Osteoblast (primary cell): ENCODE results near the gene ANKH. TPM values are rescaled to one million over a fixed set of nuclear protein-coding genes. Genes with fewer than 3 reads are reported as not detected.

Experiments used
- DNase-seq: peaks from one replicate; pipeline ENCODE4 v3.0.0; 2011; ENCODE audit warnings: low spot score, mixed read lengths; ENCODE audit not compliant: insufficient read length; ENCODE audit errors: missing footprints
- H2AFZ ChIP-seq: 2 replicates; pipeline ENCODE4 v1.6.0; 2011; ENCODE audit warnings: mild to moderate bottlenecking, low read length
- H3K27ac ChIP-seq: 2 replicates; pipeline ENCODE4 v1.5.1; 2011; ENCODE audit warnings: mild to moderate bottlenecking, low read depth, low read length, moderate library complexity
- H3K27me3 ChIP-seq: 2 replicates; pipeline ENCODE4 v1.6.0; 2012; ENCODE audit warnings: mild to moderate bottlenecking, control low read depth, inconsistent platforms, low read length, moderate library complexity; ENCODE audit not compliant: insufficient read depth
- H3K36me3 ChIP-seq: 2 replicates; pipeline ENCODE4 v1.5.1; 2011; ENCODE audit warnings: mild to moderate bottlenecking, low read length, control low read depth, moderate library complexity; ENCODE audit not compliant: insufficient read depth
- H3K4me1 ChIP-seq: 2 replicates; pipeline ENCODE4 v1.5.1; 2011; ENCODE audit warnings: mild to moderate bottlenecking, low read length, control low read depth, moderate library complexity; ENCODE audit not compliant: insufficient read depth
- H3K4me2 ChIP-seq: 2 replicates; pipeline ENCODE4 v1.6.0; 2011; ENCODE audit warnings: mild to moderate bottlenecking, low read length; ENCODE audit not compliant: insufficient read depth
- H3K4me3 ChIP-seq: fragments of 200-600 bp; sonication (generic); 3 replicates; pipeline ENCODE4 v1.5.1; 2012; ENCODE audit warnings: mild to moderate bottlenecking, low read length, inconsistent platforms; ENCODE audit not compliant: insufficient read depth
- H3K79me2 ChIP-seq: 2 replicates; pipeline ENCODE4 v1.6.0; 2012; ENCODE audit warnings: mild to moderate bottlenecking, low read length, control low read depth, inconsistent platforms; ENCODE audit not compliant: insufficient read depth
- H3K9me3 ChIP-seq: 2 replicates; pipeline ENCODE4 v1.5.1; 2011; ENCODE audit warnings: low read depth, low read length, control low read depth
- H4K20me1 ChIP-seq: 2 replicates; pipeline ENCODE4 v1.6.0; 2012; ENCODE audit warnings: mild to moderate bottlenecking, low read length, control low read depth; ENCODE audit not compliant: insufficient read depth
- CTCF ChIP-seq: IDR thresholded peaks from 2 replicates; pipeline ENCODE4 v1.5.1; 2011; ENCODE audit warnings: mild to moderate bottlenecking, low read depth, low read length, moderate library complexity; ENCODE audit errors: extremely low read depth
- total RNA-seq: library from RNA; depleted of rRNA; stranded (reverse); fragments of >200 nt; gene quantifications from 2 replicates; pipeline ENCODE4 v1.2.3, GENCODE V29; 2012

The ANKH gene
- total RNA-seq, 1 donor = 125 TPM

DNA sequence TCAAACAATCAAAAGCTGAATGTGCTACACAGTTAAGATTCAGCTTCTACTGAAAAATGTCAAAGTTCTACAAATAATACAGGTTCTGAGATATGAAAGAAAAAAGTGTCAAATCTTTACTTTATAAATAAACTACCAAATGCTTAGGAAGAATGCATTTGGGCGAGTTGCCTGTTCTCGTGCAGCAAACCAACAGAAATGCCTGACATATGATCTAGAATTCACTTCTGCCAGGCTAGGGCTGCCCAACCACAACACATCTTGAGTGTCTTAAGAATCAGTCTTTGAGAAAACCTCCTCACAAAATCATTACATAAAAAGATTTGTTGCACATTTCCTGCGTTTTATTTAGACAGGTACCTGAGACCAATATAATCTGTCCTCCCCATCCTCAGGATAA lies 42.2 kb downstream of the ANKH start:
- no peak for DNase-seq
- TF ChIP-seq CTCF = no peak
- H3K4me3 ChIP-seq = no peak overlapping the region
- no peaks in the 10 kb centered on the region for H3K9me3 ChIP-seq
- H2AFZ ChIP-seq = no peak overlapping the region
- no peaks in the 10 kb centered on the region for H3K27me3 ChIP-seq
- H3K27ac ChIP-seq = peak overlapping the region; percentile 95
- peak overlapping the region; percentile 67 for H3K4me2 ChIP-seq
- H3K4me1 ChIP-seq = peaks cover 50% of the 10 kb centered on the region
- H3K36me3 ChIP-seq = peaks cover 19% of the 10 kb centered on the region
- peaks cover 90% of the 10 kb centered on the region for H3K79me2 ChIP-seq
- peaks cover 28% of the 10 kb centered on the region for H4K20me1 ChIP-seq

DNA sequence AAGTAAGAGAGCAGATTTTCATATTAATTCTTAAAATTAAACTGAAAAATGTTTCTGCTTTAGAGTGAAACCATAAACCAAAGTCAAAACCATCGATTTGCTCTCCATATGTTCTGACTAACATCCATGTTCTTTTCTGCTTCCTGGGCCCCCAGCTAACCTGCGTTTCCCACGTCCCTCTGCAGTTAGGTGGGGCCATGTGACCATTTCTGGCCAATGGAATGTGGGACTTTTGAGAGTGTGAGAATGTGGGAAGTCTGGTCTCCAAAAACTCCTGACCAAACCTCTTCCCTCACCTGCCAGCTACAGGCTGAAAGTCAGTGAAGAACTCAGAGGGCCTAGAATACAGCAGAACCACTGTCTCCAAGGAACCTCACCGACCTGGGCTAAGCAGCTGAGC lies 44.9 kb downstream of the ANKH start:
- H3K36me3 ChIP-seq = peaks cover 15% of the 10 kb centered on the region
- no peak for TF ChIP-seq CTCF
- H2AFZ ChIP-seq = no peak overlapping the region
- H3K27ac ChIP-seq = no peak overlapping the region
- H3K4me2 ChIP-seq = no peak overlapping the region
- peaks cover 50% of the 10 kb centered on the region for H3K4me1 ChIP-seq
- DNase-seq = no peak
- no peak overlapping the region for H3K4me3 ChIP-seq
- peaks cover 15% of the 10 kb centered on the region for H4K20me1 ChIP-seq
- H3K9me3 ChIP-seq = no peaks in the 10 kb centered on the region
- peaks cover 81% of the 10 kb centered on the region for H3K79me2 ChIP-seq
- H3K27me3 ChIP-seq = no peaks in the 10 kb centered on the region

DNA sequence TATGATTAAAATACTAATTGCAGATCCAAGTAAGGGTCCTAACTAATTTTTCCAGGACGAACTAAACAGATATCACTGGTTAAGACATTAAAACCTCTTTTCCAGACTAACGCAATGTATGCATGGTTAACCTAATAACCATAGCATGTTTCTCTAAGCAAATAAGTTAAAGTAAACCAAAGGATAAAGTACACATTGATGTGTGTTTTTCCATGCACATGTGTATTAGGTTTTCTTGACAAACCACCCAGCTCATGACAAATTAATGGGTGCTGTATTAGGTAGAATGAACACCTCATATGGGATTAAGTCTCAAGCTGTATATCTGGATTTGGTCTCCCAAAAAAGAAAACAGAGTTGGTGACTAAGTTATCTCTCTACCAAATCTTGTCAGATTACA lies 45.6 kb downstream of the ANKH start:
- no peak for DNase-seq
- Histone ChIP-seq H3K4me1 (peaks cover 50% of the 10 kb centered on the region), H2AFZ (no peak overlapping the region), H3K36me3 (peaks cover 15% of the 10 kb centered on the region), H3K4me2 (no peak overlapping the region), H3K9me3 (no peaks in the 10 kb centered on the region), H3K79me2 (peaks cover 81% of the 10 kb centered on the region), H4K20me1 (peaks cover 8% of the 10 kb centered on the region), H3K4me3 (no peak overlapping the region), H3K27ac (no peak overlapping the region), H3K27me3 (no peaks in the 10 kb centered on the region)
- no peak for TF ChIP-seq CTCF

DNA sequence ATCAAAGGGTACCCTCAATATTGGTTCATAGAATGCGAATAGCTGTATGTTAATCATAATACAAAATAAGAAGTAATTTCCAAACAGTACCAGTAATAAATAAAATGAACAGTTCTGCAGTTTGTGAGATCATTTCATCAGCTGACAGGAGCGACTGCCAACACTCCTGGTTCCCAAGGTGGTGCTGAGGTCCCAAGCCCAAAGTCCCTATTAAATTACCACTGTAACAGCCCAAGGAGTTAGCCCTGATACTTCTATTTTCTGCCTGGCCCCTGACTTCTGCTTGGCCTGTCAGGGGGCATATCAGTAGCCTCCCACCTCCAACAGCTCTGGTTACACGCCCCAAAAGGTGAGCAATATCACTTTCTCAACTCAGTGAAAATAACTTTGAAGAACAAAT lies 47.1 kb downstream of the ANKH start:
- Histone ChIP-seq H3K27ac (no peak overlapping the region), H3K36me3 (peaks cover 15% of the 10 kb centered on the region), H3K4me1 (peaks cover 44% of the 10 kb centered on the region), H3K4me2 (no peak overlapping the region), H3K9me3 (no peaks in the 10 kb centered on the region), H4K20me1 (peaks cover 3% of the 10 kb centered on the region), H3K79me2 (peaks cover 87% of the 10 kb centered on the region), H2AFZ (no peak overlapping the region), H3K27me3 (no peaks in the 10 kb centered on the region), H3K4me3 (no peak overlapping the region)
- DNase-seq = no peak
- no peak for TF ChIP-seq CTCF
